ENCODE data around the gene KIF1A.

Gene KIF1A, protein sequence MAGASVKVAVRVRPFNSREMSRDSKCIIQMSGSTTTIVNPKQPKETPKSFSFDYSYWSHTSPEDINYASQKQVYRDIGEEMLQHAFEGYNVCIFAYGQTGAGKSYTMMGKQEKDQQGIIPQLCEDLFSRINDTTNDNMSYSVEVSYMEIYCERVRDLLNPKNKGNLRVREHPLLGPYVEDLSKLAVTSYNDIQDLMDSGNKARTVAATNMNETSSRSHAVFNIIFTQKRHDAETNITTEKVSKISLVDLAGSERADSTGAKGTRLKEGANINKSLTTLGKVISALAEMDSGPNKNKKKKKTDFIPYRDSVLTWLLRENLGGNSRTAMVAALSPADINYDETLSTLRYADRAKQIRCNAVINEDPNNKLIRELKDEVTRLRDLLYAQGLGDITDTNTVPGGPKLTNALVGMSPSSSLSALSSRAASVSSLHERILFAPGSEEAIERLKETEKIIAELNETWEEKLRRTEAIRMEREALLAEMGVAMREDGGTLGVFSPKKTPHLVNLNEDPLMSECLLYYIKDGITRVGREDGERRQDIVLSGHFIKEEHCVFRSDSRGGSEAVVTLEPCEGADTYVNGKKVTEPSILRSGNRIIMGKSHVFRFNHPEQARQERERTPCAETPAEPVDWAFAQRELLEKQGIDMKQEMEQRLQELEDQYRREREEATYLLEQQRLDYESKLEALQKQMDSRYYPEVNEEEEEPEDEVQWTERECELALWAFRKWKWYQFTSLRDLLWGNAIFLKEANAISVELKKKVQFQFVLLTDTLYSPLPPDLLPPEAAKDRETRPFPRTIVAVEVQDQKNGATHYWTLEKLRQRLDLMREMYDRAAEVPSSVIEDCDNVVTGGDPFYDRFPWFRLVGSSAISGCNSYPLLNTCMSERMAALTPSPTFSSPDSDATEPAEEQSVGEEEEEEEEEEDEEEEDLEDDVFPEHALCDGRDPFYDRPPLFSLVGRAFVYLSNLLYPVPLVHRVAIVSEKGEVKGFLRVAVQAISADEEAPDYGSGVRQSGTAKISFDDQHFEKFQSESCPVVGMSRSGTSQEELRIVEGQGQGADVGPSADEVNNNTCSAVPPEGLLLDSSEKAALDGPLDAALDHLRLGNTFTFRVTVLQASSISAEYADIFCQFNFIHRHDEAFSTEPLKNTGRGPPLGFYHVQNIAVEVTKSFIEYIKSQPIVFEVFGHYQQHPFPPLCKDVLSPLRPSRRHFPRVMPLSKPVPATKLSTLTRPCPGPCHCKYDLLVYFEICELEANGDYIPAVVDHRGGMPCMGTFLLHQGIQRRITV (N-terminal part only)

DNA sequence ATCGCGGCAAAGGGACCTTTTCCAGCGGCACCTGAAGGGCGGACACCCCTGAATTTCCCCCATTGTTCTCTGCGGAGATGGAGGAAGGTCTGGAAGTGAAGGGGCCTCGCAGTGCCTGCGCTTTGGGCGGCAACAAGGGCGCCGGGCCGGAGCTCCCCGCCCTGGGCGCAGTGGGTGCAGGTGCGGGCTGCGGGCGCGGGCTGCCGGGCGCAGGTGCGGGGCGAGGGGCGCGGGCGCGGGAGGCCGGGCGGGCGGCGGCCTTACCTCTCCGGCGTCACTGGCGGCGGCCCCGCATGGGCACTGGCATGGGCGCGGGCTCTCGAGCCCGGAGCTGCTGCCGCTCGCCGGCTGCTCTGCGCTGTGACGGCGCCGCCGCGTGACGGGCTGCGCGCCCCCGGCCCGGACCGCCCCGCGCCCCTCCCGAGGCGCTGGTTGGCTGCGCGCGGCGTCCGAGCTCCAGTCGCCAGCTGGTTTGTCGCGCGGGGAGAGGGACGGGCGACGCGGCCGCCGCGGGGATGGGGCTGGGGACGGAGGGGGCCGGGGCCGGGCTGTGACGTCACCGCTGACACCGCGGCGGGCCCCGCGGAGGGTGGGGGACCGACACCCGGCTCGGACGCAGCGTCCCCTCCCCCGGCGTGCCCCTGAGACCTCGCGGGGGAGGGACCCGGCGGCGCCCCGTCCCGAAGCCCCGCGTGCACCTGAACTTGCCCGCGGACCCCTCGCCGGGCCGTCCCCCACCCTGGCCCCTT, at the start of gene KIF1A:
KIF1A (minus strand) TSS at position 362 of the 749 bp plus-strand sequence. CDS start 22,467 bp downstream, outside the sequence.
- DNase-seq (ENCODE audit: low spot score), result no peak

DNA sequence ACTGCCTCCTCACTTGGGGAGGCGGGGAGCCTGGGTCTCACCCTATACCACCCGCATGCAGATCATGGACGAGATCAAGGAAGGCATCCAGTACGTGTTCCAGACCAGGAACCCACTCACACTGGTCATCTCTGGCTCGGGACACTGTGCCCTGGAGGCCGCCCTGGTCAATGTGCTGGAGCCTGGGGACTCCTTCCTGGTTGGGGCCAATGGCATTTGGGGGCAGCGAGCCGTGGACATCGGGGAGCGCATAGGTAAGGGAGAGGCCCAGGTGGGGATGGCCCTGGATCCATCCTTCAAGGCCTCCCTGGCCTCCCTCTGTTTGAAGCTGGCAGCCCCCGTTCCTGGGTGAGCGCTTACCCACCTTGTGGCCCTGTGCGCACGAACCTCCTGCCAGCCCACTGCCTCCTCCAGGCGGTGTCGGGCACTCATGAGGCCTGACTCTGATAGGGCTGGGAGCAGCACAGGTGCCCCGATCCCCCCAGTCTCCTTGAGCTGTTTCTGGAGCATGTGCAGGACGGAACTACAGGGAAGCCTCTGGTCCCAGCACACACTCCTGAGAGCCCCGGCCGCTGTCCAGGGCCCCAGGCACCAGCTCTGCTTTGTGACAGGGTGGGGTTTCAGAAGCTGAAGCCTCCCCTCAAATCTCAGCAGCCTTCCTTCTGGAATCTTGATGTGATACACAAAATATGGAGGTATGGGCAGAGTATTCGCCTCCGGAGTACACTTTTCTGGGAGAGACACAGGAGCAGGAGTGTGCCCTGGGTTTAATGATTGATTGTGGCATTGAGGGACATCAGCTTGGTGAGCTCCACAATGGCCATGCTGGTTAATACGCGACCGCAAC, 49.3 kb upstream of the KIF1A start:
- DNase-seq (ENCODE audit: low spot score), result no peak

DNA sequence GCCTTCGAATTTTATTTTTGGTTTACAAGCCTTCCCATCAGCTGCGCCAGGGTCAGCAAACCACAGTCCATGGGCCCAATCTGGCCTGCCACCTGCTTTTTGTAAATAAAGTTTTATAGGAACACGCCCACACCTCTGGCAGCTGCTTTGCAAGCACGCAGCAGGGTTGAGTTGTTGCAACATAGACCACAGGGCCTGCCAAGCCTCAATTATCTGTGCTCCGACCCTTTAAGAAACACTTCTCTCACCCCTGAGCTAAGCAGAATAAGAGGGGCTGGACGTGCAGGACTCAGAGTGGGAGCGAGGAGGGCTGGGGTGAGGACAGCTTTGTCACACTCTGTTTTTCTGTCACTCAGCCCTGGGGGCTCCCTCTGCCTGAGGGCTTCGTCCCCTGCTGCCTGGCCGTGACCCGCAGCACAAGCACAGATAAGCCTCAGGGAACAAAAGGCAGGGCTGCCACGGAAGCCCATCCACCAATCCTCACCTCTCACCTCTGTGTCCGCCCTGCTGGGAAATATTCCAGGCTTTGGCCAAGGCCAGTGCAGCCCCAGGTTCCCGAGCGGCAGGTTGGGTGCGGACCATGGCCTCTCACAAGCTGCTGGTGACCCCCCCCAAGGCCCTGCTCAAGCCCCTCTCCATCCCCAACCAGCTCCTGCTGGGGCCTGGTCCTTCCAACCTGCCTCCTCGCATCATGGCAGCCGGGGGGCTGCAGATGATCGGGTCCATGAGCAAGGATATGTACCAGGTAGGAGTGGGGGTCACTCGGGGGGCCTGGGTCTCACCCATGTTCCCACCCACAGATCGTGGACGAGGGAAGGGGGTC, 48.5 kb upstream of the KIF1A start, which contains the start of gene AGXT:
AGXT (plus strand) TSS at position 539 of the 823 bp plus-strand sequence; CDS start at position 581, 42 bp downstream.
- no peak for DNase-seq (ENCODE audit: low spot score)

DNA sequence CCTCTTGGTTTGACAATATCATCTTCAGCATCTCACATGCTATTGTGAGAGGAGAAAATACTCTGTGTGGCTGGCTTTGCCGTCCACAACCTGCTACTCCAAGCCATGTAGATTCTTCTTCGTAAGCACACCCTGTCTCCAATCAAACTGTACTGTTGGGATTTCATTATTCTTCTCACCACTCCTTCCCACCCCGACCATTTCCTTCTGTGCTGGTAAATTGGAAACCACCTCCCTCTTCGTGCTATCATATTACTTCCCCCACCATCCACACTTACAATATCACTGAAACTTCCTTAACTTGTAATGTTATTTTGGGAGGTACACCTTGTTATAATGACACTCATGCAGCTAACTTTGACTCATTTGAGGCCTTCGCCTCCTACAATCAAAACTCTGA, 45.4 kb upstream of the KIF1A start:
- DNase-seq (ENCODE audit: low spot score), result no peak

DNA sequence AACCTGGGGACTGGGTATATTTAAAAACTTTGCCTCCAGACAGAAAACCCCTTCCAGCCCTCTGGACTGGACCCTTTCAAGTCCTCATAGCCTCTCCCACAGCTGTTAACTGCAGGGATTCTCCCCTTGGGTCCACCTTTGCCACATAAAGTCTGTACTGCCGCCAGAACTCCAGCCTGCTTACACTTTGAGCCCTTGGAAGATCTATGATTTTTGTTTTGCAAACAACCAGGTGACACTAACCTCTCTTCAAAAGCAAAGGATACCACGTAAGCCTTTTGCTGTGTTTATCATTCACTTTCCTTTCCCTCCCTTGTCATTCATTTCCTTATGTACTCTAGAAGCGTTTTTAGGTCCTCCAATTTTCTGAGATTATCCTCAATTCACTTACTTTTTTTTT, 44.5 kb upstream of the KIF1A start:
- DNase-seq (ENCODE audit: low spot score), result no peak

DNA sequence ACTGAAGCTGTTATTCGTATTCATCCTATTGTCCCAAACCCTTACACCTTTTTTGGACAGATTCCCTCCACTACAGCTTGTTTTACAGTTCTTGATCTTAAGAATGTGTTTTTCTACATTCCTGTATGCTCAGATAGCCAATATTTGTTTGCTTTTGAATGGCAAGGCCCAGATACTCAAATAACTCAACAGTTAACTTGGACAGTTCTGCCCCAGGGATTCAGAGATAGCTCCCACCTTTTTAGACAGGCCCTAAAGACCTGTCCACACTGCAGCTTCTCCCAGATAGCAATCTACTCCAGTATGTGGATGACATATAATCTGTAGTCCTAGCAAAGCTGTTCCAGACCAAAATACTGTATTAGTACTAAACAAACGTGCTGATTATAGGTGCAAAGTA, 41.5 kb upstream of the KIF1A start:
- DNase-seq (ENCODE audit: low spot score), result no peak

DNA sequence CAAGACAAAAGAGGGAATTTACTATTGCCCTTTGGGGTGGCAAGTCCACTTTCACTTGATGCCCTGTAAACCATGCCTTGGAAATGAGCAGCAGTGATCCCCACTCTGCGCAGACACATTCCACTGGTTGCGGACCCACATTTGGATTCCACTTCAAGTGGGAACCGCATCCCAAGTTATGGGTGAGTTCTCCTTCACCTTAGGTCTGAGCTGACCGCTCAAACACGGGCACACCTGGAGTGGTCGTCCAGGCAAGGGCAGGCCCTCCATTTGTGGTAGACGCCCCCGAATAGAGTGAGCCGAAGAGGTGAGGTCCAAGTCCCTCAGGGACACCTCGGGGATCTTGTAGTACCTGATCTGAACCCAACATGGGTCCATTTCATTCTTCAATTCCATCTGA, 38.9 kb upstream of the KIF1A start:
- no peak for DNase-seq (ENCODE audit: low spot score)

DNA sequence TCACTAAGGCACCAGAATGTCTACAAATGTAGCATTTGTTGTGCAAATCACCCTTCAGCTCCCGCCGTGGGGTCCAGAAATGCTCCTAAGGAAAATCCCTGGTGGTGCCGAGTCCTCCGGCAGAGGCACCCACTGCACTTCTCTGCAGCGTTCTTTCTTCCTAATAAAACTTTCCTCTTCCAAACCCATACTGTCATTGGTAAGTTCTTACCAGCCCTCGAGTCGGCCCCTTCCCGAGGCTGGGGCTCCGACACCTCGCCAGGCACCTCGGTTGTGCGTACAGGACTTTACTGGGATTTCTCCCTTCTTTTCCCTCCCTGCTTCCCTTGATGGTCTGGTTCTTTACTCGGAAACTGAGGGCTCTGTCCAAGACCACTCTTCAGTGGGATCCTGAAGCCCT, 38.3 kb upstream of the KIF1A start:
- no peak for DNase-seq (ENCODE audit: low spot score)

DNA sequence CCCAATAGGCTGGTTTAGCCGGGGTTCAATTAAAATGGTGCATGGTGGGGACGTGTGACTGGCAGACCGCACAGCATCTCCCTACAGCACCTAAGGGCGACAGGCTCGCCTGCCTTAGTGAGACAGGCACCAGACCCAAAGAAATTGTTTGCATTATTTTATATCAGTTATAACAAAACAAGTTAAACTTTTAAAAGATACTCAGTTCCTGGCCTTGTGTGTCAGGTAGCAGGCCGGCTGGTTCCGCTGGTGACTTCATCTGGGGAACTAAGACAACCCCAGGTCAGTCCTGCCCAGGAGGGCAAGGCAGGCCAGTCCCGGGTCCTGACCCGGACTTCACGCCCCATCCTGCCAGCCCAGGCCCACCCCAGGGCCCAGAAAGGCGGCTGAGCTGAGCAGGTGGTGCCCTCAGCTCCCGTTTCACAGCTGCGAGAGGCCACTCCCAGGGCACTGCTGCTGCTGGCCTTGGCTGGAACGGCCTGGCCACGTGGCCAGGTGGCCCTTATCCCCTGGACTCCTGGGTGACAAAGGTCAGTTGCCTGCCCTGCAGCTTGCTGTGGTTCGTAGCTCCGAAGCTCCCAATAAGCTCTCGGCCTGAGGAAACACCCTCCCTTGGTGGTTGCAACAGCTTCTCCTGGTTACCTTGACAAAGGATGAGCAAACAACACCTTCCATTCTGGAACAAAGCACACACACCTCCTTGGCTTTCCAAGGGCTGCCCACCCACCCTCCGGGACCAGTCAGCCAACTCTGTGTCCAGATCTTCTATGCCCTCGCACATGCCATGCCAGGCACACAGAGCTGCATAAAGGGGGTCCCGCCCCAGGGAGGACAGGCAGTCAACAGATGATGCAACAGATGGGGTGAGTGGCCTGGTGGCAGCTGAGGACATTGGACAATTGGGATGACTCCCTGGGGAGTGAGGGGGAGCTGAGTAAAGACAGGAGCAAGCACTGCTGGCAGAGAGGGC, 37.3 kb upstream of the KIF1A start:
- no peak for DNase-seq (ENCODE audit: low spot score)

DNA sequence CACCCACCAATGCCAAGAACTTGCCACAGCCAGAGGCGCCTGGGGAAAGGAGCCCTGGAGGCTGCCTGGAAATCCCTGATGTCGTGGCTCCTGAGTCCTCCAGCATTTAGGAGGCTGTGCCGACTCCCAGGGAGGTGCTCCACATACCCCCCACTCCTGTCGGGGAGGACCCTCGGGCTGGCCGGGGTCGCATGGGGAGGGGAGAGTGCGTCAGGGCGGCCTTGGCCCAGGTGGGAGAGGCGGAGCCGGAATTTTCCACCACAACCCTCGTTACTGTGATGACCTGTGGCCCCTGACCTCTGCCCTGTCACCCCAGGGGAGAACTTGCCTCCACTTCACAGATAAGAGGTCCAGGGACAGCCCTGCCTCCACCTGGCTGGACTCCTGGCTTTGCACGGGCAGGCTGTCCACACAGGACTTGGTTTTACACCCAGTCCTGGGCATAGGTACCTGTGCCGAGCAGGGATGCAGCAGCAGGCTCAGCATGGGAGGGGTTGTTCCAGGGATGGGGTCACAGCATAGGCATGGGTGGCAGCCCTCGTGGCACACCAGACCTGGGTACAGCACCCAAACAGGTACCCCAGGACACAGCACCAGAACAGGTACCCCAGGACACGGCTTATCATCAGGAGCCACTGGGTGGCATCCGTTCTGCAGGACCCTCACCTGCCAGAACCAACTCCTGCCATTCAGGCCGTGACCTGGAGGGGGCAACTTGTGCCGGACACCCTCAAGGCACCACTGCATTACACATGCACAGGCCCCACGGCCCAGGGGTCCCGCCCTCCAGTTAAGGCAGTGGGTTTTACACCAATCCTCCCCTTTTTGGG, 36.3 kb upstream of the KIF1A start:
- DNase-seq (ENCODE audit: low spot score), result no peak

DNA sequence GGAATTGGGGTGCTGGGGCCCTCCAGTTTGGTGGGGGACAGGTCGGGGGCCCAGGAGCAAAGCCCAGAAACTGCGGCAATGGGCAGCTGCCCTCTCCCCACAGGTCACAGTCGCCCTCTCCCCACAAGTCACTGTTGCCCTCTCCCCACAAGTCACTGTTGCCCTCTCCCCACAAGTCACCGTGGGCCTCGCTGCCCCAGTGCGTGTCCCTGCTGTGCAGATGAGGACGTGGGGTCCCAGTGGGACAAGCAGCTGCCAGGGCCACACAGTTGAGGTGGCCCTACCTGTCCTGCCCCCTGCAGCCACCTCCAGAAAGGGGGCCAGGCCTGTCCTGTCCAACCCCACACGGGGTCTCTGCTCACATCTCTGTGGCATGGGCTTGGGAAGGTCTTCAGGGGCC, 35.7 kb upstream of the KIF1A start:
- DNase-seq (ENCODE audit: low spot score), result no peak

DNA sequence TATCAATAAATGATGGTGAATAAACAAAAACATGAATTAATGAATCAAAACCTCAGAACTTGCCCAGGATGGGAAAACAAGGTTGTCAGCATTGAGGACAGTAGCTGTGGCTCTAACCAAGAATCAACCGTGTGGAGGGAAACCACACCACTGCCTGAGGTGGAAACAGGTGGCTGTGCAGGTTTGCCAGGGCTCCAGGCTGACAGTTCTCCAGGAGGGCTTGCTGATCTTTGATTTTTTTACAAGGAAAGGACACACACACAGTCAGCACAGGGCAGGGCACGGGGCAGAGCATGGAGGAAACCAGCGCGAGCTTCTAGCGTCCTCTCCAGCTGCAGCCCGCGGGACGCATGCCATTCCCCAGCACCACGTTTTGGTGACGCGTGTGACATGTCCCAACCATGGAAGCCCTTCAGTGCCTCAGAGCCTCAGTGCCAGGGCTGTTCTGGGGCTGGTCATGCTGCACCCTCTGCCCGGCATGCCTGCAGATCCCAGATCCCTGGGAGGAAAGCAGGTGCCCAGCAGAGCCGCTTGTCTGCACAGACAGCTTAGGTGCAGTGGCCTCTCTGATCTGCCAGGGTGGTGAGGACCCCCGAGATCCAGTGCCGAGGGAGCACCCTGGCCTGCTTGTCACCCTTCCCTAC, 32.8 kb upstream of the KIF1A start:
- no peak for DNase-seq (ENCODE audit: low spot score)

DNA sequence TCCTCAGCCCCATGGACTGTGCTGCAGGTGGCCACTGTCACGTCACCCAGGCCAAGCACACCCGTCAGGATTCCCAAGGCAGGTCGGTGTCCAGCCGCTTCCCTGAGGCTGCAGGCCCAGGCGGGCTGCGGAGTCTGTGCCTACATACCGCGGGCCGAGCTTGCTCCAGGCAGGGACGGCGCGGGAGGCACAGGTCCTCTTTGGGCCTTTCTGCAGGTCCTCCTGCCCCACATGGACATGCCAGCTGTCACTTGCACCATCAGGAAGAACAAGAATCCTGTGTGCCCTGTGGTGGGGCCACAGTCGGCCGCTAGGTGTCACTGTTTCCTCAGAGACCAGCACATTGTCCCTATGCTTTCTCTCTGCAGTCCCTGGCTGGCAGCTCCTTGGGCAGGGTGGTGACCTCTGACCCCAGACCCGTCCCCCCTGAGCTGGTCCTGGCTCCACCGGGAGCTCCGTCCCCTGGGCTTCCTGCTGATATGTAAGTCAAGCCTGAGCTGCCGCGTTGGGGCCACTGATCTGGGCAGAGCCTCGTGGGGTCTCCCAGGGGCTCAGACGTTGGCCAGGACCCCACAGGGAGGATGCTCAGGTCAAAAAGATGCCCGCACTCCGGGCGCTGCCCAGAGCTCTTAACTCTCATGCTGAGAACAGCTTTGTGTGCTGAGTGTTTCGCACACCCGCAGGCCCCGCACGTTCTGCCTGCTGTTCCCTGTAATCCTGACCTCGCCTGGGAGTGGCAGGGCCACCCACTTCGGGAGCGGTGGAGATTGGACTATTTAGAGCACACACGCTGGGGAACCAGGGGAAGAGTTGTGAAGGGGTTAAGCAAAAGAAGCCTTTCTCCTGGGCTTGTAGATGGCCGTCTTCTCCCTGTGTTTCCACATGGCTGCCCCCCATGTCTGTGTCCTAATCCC, 31.3 kb upstream of the KIF1A start:
- DNase-seq (ENCODE audit: low spot score), result peak; percentile 65

DNA sequence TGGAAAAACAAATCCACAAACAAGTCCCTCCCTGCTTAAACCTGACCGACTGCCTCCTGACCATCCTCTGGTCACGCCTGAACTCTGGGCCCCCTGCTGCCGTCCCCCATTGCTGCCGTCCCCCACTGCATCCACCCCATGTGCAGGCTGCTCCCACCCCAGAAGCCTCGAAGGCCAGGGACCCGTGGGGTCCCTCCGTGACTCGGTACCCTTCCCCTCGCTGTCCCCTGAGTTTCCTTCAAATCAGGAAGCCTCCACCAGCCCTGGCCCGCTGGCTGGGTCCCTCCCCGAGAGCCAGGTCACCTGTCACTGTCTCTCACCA, 30.7 kb upstream of the KIF1A start:
- no peak for DNase-seq (ENCODE audit: low spot score)

DNA sequence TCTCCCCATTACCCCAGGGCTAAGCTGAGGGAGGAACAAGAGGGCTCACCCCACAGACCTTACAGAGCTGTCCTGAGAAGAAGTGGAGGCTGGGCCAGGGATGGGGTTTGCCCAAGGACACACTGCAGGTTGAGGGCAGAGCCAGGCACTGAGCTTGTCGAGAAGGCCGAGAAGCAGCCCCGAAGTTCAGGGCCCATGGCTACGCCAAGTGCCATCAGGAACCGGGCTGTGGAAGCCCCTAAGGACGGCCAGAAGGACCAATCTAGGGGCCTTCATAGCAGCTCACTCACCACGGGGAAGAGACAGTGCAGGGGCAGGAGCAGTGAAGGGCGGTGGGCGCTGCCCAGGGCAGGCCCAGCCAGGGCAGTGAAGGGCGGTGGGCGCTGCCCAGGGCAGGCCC, 30.0 kb upstream of the KIF1A start:
- no peak for DNase-seq (ENCODE audit: low spot score)

All from hematopoietic multipotent progenitor cell treated with erythropoietin and hydrocortisone succinate and interleukin-3 and kit ligand, for 17 days (in vitro differentiated cells).